Sigmoid colon (tissue), 3 donors: ENCODE measurements around the gene SEPTIN8.

Experiments
- POLR2A ChIP-seq, 2 donors: fragments of 450-650 bp; IDR thresholded peaks; one replicate each; pipeline ENCODE4 v1.6.1; 2016; ENCODE audit warnings: antibody characterized with exemption in 2 of 2, mild to moderate bottlenecking in 2 of 2, moderate library complexity in 2 of 2
- TF ChIP-seq, protein P1 (sequence below), 4 experiments: fragments of 450-650 bp in 3 of 4; fragments of 200-600 bp in 1 of 4; IDR thresholded peaks; one replicate each; pipeline ENCODE4 v1.5.1; 2016 to 2019; ENCODE audit warnings: antibody characterized with exemption in 4 of 4, mild to moderate bottlenecking in 3 of 4, moderate library complexity in 2 of 4

DNA sequence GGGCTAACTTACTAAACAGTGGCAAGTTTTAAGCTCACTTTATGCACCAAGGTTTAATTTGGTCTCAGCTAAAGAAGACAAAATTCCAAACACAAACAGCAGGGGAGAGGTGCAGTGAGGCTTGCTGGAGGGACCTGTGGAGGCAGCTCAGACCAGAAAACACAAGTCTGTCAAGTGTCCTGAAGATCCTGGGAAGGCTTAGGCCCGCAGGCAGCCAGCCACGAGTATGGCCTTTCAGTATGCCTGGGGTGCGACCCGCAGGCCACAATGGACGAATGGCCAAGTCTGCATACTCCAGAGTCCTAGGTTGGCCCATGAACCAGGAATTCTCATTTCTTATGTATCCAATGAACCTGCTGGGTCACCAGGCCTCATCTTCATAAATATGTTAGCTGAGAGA lies 20.5 kb downstream of the SEPTIN8 start:
- TF ChIP-seq, protein P1, sequence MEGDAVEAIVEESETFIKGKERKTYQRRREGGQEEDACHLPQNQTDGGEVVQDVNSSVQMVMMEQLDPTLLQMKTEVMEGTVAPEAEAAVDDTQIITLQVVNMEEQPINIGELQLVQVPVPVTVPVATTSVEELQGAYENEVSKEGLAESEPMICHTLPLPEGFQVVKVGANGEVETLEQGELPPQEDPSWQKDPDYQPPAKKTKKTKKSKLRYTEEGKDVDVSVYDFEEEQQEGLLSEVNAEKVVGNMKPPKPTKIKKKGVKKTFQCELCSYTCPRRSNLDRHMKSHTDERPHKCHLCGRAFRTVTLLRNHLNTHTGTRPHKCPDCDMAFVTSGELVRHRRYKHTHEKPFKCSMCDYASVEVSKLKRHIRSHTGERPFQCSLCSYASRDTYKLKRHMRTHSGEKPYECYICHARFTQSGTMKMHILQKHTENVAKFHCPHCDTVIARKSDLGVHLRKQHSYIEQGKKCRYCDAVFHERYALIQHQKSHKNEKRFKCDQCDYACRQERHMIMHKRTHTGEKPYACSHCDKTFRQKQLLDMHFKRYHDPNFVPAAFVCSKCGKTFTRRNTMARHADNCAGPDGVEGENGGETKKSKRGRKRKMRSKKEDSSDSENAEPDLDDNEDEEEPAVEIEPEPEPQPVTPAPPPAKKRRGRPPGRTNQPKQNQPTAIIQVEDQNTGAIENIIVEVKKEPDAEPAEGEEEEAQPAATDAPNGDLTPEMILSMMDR (IDR thresholded peaks at IDR 0.05), result no peak
- TF ChIP-seq POLR2A (IDR thresholded peaks at IDR 0.05), result no peak
